Ishikawa (cell line): ENCODE measurements around the gene RECK.

ENCODE experiments used
- CEBPB ChIP-seq: IDR thresholded peaks from 2 replicates; pipeline ENCODE4 v1.6.1; 2012
- CREB1 ChIP-seq: IDR thresholded peaks from 2 replicates; pipeline ENCODE4 v1.6.1; 2012; ENCODE audit warnings: low read depth
- EP300 ChIP-seq: IDR thresholded peaks from 2 replicates; pipeline ENCODE4 v1.6.1; 2012; ENCODE audit warnings: borderline replicate concordance
- FOXM1 ChIP-seq: IDR thresholded peaks from 2 replicates; pipeline ENCODE4 v1.6.1; 2012; ENCODE audit warnings: low read depth, borderline replicate concordance
- TAF1 ChIP-seq: IDR thresholded peaks from 2 replicates; pipeline ENCODE4 v1.6.1; 2012; ENCODE audit warnings: low read depth, mild to moderate bottlenecking
- TCF12 ChIP-seq: IDR thresholded peaks from 2 replicates; pipeline ENCODE4 v1.6.1; 2012; ENCODE audit warnings: low read depth
- TF ChIP-seq, protein P1 (sequence below): IDR thresholded peaks from 2 replicates; pipeline ENCODE4 v1.6.1; 2012; ENCODE audit warnings: low read depth, mild to moderate bottlenecking

GRCh38 chr9:36147441-36148175 is 110.9 kb downstream of the RECK start:
- TF ChIP-seq FOXM1: no peak
- TF ChIP-seq TAF1: no peak
- no peak for TF ChIP-seq EP300
- TF ChIP-seq CREB1: no peak
- TF ChIP-seq CEBPB: no peak
- no peak for TF ChIP-seq TCF12
- TF ChIP-seq, protein P1, sequence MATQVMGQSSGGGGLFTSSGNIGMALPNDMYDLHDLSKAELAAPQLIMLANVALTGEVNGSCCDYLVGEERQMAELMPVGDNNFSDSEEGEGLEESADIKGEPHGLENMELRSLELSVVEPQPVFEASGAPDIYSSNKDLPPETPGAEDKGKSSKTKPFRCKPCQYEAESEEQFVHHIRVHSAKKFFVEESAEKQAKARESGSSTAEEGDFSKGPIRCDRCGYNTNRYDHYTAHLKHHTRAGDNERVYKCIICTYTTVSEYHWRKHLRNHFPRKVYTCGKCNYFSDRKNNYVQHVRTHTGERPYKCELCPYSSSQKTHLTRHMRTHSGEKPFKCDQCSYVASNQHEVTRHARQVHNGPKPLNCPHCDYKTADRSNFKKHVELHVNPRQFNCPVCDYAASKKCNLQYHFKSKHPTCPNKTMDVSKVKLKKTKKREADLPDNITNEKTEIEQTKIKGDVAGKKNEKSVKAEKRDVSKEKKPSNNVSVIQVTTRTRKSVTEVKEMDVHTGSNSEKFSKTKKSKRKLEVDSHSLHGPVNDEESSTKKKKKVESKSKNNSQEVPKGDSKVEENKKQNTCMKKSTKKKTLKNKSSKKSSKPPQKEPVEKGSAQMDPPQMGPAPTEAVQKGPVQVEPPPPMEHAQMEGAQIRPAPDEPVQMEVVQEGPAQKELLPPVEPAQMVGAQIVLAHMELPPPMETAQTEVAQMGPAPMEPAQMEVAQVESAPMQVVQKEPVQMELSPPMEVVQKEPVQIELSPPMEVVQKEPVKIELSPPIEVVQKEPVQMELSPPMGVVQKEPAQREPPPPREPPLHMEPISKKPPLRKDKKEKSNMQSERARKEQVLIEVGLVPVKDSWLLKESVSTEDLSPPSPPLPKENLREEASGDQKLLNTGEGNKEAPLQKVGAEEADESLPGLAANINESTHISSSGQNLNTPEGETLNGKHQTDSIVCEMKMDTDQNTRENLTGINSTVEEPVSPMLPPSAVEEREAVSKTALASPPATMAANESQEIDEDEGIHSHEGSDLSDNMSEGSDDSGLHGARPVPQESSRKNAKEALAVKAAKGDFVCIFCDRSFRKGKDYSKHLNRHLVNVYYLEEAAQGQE: no peak
